HG02759 (cell line): ENCODE measurements around the gene HEXIM1.

ENCODE experiments used
- ATAC-seq: cut with Tn5 transposase; IDR thresholded peaks from one replicate; pipeline ENCODE4 v1.9.1; 2021; ENCODE audit warnings: mild to moderate bottlenecking, moderate library complexity; ENCODE audit not compliant: unreplicated experiment

HEXIM1 gene

GRCh38 chr17:45170931-45171337 lies 22.7 kb downstream of the HEXIM1 start:
- no peak for ATAC-seq

- no peak for ATAC-seq
These were observed 23.3 kb downstream of the HEXIM1 start for GRCh38 chr17:45171338-45172231.

DNA sequence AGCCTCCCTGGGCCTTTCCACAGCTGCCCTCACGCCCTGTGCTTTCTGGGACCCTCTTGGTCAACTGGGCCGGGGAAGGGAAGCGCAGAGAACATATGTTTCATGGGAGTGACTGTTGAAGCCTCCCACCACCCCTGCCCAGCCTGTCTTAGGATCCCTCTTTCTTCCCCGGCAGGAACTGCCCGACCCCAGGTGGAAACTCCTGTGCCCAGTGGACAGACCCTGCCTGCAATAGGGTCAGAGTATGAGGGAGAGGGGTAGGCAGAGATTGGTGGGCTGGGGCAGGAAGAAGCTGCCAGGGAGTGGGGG lies 23.9 kb downstream of the HEXIM1 start:
- no peak for ATAC-seq

GRCh38 chr17:45172541-45173286 lies 24.4 kb downstream of the HEXIM1 start:
- peak; percentile 63 for ATAC-seq

DNA sequence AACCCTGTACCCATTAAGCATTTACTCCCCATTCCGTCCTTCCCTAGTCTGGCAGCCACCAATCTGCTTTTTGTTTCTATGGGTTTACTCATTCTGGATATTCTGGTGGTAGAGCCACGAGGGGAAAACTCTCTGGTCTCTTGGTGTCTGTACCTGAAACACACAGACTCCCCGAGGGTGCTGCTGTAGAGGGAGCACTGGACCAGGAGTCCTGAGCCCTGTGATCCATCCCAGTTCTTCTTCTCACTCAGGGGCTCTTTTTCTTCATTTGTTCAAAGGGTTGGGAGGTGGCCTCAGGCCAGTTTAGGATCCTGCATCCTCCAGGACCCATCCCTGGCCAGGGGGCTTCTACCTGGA lies 27.5 kb downstream of the HEXIM1 start:
- no peak for ATAC-seq

- ATAC-seq, result no peak
These were observed 29.3 kb downstream of the HEXIM1 start for GRCh38 chr17:45177563-45177962.

DNA sequence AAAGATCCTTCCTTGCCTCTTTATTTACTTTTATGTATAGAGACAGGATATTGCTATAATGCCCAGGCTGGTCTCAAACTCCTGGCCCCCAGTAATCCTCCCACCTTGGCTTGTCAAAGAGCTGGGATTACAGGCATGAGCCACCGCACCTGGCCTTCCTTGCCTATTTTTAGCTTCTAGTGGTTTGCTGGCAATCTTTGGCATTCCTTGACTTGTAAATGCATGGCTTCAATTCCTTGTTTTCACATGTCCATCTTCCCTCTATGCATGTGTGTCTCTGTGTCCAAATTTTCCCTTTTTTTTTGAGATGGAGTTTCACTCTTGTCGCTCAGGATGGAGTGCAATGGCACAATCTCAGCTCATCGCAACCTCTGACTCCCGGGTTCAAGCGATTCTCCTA lies 35.9 kb downstream of the HEXIM1 start:
- ATAC-seq, result no peak

GRCh38 chr17:45186801-45187354 lies 38.6 kb downstream of the HEXIM1 start:
- ATAC-seq, result no peak

- no peak for ATAC-seq
These were observed 40.7 kb downstream of the HEXIM1 start for GRCh38 chr17:45189009-45189408.

- no peak for ATAC-seq
These were observed 42.4 kb downstream of the HEXIM1 start for GRCh38 chr17:45190503-45191255.

- ATAC-seq, result no peak
These were observed 47.1 kb downstream of the HEXIM1 start for GRCh38 chr17:45195424-45195823.

- ATAC-seq, result no peak
These were observed 48.8 kb downstream of the HEXIM1 start for GRCh38 chr17:45197108-45197507.

GRCh38 chr17:45197555-45198334 lies 49.5 kb downstream of the HEXIM1 start:
- ATAC-seq, result peak; percentile 86

DNA sequence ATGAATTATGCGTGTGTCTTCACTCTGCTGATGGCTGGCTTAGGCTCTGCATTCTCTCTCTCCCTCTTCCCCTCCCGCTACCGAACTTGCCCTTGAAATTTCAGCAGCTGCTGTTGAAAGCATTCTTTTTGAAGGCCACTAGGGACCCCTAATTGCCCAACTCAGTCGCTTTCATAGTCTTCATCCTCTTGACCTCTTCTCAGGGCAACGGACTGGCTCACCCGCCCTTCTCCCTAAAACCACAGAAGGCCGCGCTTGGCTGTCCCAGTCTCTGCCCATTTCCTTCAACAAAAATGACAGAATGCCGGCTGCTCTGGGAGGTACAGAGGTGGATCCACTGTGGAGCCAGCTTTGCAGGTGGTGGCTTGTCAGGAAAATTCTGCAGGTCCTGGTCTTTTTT lies 52.4 kb downstream of the HEXIM1 start:
- no peak for ATAC-seq

GRCh38 chr17:45201457-45201856 lies 53.2 kb downstream of the HEXIM1 start:
- no peak for ATAC-seq
